Testis (tissue), 2 donors: ENCODE measurements around the gene TRIP4.

Experiments
- POLR2A ChIP-seq: fragments of 450-650 bp; IDR thresholded peaks from one replicate; pipeline ENCODE4 v1.6.1; 2017; ENCODE audit warnings: antibody characterized with exemption, mild to moderate bottlenecking, moderate library complexity
- TF ChIP-seq, protein P1 (sequence below), 3 experiments: fragments of 450-650 bp in 2 of 3; fragments of 200-600 bp in 1 of 3; sonication (generic) in 1 of 3; IDR thresholded peaks; one replicate each; pipeline ENCODE4 v1.5.1; 2016 to 2019; ENCODE audit warnings: antibody characterized with exemption in 3 of 3, mild to moderate bottlenecking in 2 of 3, moderate library complexity in 1 of 3

- TF ChIP-seq, protein P1, sequence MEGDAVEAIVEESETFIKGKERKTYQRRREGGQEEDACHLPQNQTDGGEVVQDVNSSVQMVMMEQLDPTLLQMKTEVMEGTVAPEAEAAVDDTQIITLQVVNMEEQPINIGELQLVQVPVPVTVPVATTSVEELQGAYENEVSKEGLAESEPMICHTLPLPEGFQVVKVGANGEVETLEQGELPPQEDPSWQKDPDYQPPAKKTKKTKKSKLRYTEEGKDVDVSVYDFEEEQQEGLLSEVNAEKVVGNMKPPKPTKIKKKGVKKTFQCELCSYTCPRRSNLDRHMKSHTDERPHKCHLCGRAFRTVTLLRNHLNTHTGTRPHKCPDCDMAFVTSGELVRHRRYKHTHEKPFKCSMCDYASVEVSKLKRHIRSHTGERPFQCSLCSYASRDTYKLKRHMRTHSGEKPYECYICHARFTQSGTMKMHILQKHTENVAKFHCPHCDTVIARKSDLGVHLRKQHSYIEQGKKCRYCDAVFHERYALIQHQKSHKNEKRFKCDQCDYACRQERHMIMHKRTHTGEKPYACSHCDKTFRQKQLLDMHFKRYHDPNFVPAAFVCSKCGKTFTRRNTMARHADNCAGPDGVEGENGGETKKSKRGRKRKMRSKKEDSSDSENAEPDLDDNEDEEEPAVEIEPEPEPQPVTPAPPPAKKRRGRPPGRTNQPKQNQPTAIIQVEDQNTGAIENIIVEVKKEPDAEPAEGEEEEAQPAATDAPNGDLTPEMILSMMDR (IDR thresholded peaks at IDR 0.05), result no peak
- no peak for TF ChIP-seq POLR2A
These were observed 32.8 kb upstream of the TRIP4 start for GRCh38 chr15:64354688-64355344.
